GM23248 (cell line): ENCODE results near the gene PIP. TPM values are rescaled to one million over a fixed set of nuclear protein-coding genes. Genes with fewer than 3 reads are reported as not detected.

Source experiments
- DNase-seq: peaks from one replicate; pipeline ENCODE4 v3.0.0-alpha.2; 2015
- H2AFZ ChIP-seq: fragments of 200-600 bp; sonication (generic); 2 replicates; pipeline ENCODE4 v1.6.1; 2016; ENCODE audit warnings: antibody characterized with exemption
- H3F3A ChIP-seq: fragments of 200-600 bp; sonication (generic); 2 replicates; pipeline ENCODE4 v1.6.1; 2016; ENCODE audit warnings: mild to moderate bottlenecking, antibody characterized with exemption, mixed run types; ENCODE audit not compliant: insufficient read depth
- H3K27ac ChIP-seq: fragments of 200-600 bp; sonication (generic); 2 replicates; pipeline ENCODE4 v1.5.1; 2016; ENCODE audit warnings: mild to moderate bottlenecking
- H3K27me3 ChIP-seq: fragments of 200-600 bp; sonication (generic); replicated peaks from 2 replicates; pipeline ENCODE4 v1.6.1; 2016; ENCODE audit warnings: mild to moderate bottlenecking; ENCODE audit not compliant: insufficient read depth
- H3K36me3 ChIP-seq: fragments of 200-600 bp; sonication (generic); 2 replicates; pipeline ENCODE4 v1.6.1; 2016; ENCODE audit warnings: low read depth, mild to moderate bottlenecking
- H3K4me1 ChIP-seq: fragments of 200-600 bp; sonication (generic); 2 replicates; pipeline ENCODE4 v1.6.1; 2016; ENCODE audit warnings: mild to moderate bottlenecking; ENCODE audit not compliant: insufficient read depth
- H3K4me2 ChIP-seq: fragments of 200-600 bp; sonication (generic); one replicate; pipeline ENCODE4 v1.6.1; 2016; ENCODE audit warnings: mild to moderate bottlenecking; ENCODE audit not compliant: unreplicated experiment
- H3K4me3 ChIP-seq: fragments of 200-600 bp; sonication (generic); 2 replicates; pipeline ENCODE4 v1.5.1; 2016; ENCODE audit warnings: mild to moderate bottlenecking
- H3K79me2 ChIP-seq: fragments of 200-600 bp; sonication (generic); 2 replicates; pipeline ENCODE4 v1.6.1; 2016; ENCODE audit warnings: mild to moderate bottlenecking; ENCODE audit not compliant: insufficient read depth
- H3K9ac ChIP-seq: fragments of 200-600 bp; sonication (generic); 2 replicates; pipeline ENCODE4 v1.6.1; 2016; ENCODE audit warnings: mild to moderate bottlenecking
- H3K9me2 ChIP-seq: fragments of 200-600 bp; sonication (generic); 2 replicates; pipeline ENCODE4 v1.6.1; 2016; ENCODE audit warnings: mixed run types, mild to moderate bottlenecking, moderate library complexity; ENCODE audit not compliant: insufficient read depth
- H3K9me3 ChIP-seq: fragments of 200-600 bp; sonication (generic); one replicate; pipeline ENCODE4 v1.6.1; 2017; ENCODE audit warnings: low read depth
- H4K20me1 ChIP-seq: fragments of 200-600 bp; sonication (generic); 2 replicates; pipeline ENCODE4 v1.6.0; 2016; ENCODE audit not compliant: insufficient read depth
- EZH2 ChIP-seq: fragments of 200-600 bp; sonication (generic); IDR thresholded peaks from 2 replicates; pipeline ENCODE4 v1.6.1; 2018; ENCODE audit warnings: antibody characterized with exemption, mild to moderate bottlenecking; ENCODE audit not compliant: insufficient read depth, poor library complexity, severe bottlenecking
- EZH2phosphoT487 ChIP-seq: fragments of 200-600 bp; sonication (generic); IDR thresholded peaks from 2 replicates; pipeline ENCODE4 v1.6.1; 2018; ENCODE audit warnings: antibody characterized with exemption, moderate library complexity, mild to moderate bottlenecking, low read depth; ENCODE audit not compliant: insufficient read depth
- WGBS, 2 experiments: methylation state at CpG; one replicate each; pipeline ENCODE4 v1.1.6; 2015 to 2017; ENCODE audit warnings: low lambda C conversion rate in 2 of 2, low coverage in 1 of 2; ENCODE audit errors: missing lambda C conversion rate in 2 of 2; 5-methylcytosine and 5-hydroxymethylcytosine counted together
- in situ Hi-C: fragments of 300-500 bp; cut with MboI; formaldehyde crosslinking; loops from 2 replicates; pipeline ENCODE4 v1.15.0; 2020
- polyA plus RNA-seq: library from polyadenylated mRNA; unstranded; fragments of >200 nt; fragmentation: Nextera tagmentation; extraction: Ambion mirVana; gene quantifications from 2 replicates; pipeline ENCODE4 v1.2.1, GENCODE V29; 2016
- total RNA-seq: library from RNA; depleted of rRNA; stranded (reverse); fragments of >200 nt; shearing (Covaris generic); gene quantifications from 2 replicates; pipeline ENCODE4 v1.2.3, GENCODE V29; 2014; rRNA removed

PIP gene
- total and polyA plus RNA-seq, 2 experiments from 2014 or later, result not detected

- in situ Hi-C loops, result no loop called here
- 22 to 25% methylated on average over 3 of the region's 3 CpGs for WGBS, 2 experiments
- H3K4me2 ChIP-seq, result no peak within 1 kb of the TSS
These were observed 51.1 kb downstream of the PIP start, which contains the start of gene TAS2R39 for GRCh38 chr7:143183024-143183423. TAS2R39 (plus strand) TSS chr7:143183419; CDS start chr7:143183419, 0 bp downstream.

GRCh38 chr7:143185551-143185950, 53.7 kb downstream of the PIP start:
- in situ Hi-C loops, result no loop called here
- Histone ChIP-seq H3K79me2 (no peaks in the 10 kb centered on the region), H3F3A (no peaks in the 10 kb centered on the region), H3K9me3 (no peaks in the 10 kb centered on the region), H3K36me3 (no peaks in the 10 kb centered on the region), H3K27me3 (no peaks in the 10 kb centered on the region; the same call in 1 of the 2 replicates), H3K9me2 (no peaks in the 10 kb centered on the region), H3K9ac (no peak overlapping the region), H2AFZ (no peak overlapping the region), H3K4me1 (no peaks in the 10 kb centered on the region), H3K4me2 (no peak overlapping the region), H4K20me1 (no peaks in the 10 kb centered on the region), H3K4me3 (no peak overlapping the region), H3K27ac (no peak overlapping the region)
- 2 to 4% methylated on average over 1 of the region's 1 CpG for WGBS, 2 experiments
- no peak for DNase-seq
- TF ChIP-seq EZH2phosphoT487 (no peak), EZH2 (no peak)

More at GRCh38 chr7:143183024-143183423, 51.1 kb downstream of the PIP start, which contains the start of gene TAS2R39:
- H2AFZ ChIP-seq, result no peak within 1 kb of the TSS
- no peak within 1 kb of the TSS for H3K4me3 ChIP-seq
- H3K4me1 ChIP-seq, result no peaks in the 10 kb centered on the region
- no peaks in the 10 kb centered on the region for H3K79me2 ChIP-seq
- H3K36me3 ChIP-seq, result no peaks in the 10 kb centered on the region
- H3K9me2 ChIP-seq, result no peaks in the 10 kb centered on the region
- no peak within 1 kb of the TSS for H3K9ac ChIP-seq
- H4K20me1 ChIP-seq, result no peaks in the 10 kb centered on the region
- H3F3A ChIP-seq, result no peaks in the 10 kb centered on the region
- no peaks in the 10 kb centered on the region for H3K9me3 ChIP-seq
- TF ChIP-seq EZH2 (no peak), EZH2phosphoT487 (no peak)
- DNase-seq, result no peak
- no peak within 1 kb of the TSS for H3K27ac ChIP-seq
- H3K27me3 ChIP-seq, result no peaks in the 10 kb centered on the region; the same call in 1 of the 2 replicates

GRCh38 chr7:143188994-143189393, 57.1 kb downstream of the PIP start:
- Histone ChIP-seq H3K9me3 (no peaks in the 10 kb centered on the region), H3K79me2 (no peaks in the 10 kb centered on the region), H3K9ac (no peak overlapping the region), H3K4me3 (no peak overlapping the region), H3K4me1 (no peaks in the 10 kb centered on the region), H4K20me1 (no peaks in the 10 kb centered on the region), H3K9me2 (no peaks in the 10 kb centered on the region), H3K4me2 (no peak overlapping the region), H3F3A (no peaks in the 10 kb centered on the region), H3K27ac (no peak overlapping the region), H3K27me3 (no peaks in the 10 kb centered on the region; the same call in 1 of the 2 replicates), H2AFZ (no peak overlapping the region), H3K36me3 (no peaks in the 10 kb centered on the region)
- no peak for DNase-seq
- 35% methylated on average over 6 of the region's 6 CpGs for WGBS, 2 experiments
- in situ Hi-C loops, result no loop called here
- TF ChIP-seq EZH2 (no peak), EZH2phosphoT487 (no peak)

Other genes with a start within 250 kb of the PIP start
- gene TRPV6, start 246.3 kb upstream of the PIP start, total RNA-seq, result not detected in 2 replicates
- gene TRPV6, start 246.3 kb upstream of the PIP start, polyA plus RNA-seq, result not detected in 2 replicates
- gene TRPV5, start 198.3 kb upstream of the PIP start, total RNA-seq, result not detected in 2 replicates
- gene TRPV5, start 198.3 kb upstream of the PIP start, polyA plus RNA-seq, result not detected in 2 replicates
- gene LLCFC1, start 192.6 kb upstream of the PIP start, total RNA-seq, result not detected in 2 replicates
- gene LLCFC1, start 192.6 kb upstream of the PIP start, polyA plus RNA-seq, result not detected in 2 replicates
- not detected in 2 replicates for gene KEL, start 169.7 kb upstream of the PIP start, total RNA-seq
- not detected in 2 replicates for gene KEL, start 169.7 kb upstream of the PIP start, polyA plus RNA-seq
- gene OR9A2, start 104.9 kb upstream of the PIP start, total RNA-seq, result not detected in 2 replicates
- not detected in 2 replicates for gene OR9A2, start 104.9 kb upstream of the PIP start, polyA plus RNA-seq
- not detected in 2 replicates for gene OR6V1, start 79.7 kb upstream of the PIP start, total RNA-seq
- gene OR6V1, start 79.7 kb upstream of the PIP start, polyA plus RNA-seq, result not detected in 2 replicates
- gene TAS2R39, start 51.3 kb downstream of the PIP start, total RNA-seq, result not detected in 2 replicates
- not detected in 2 replicates for gene TAS2R39, start 51.3 kb downstream of the PIP start, polyA plus RNA-seq
- gene TAS2R40, start 90.0 kb downstream of the PIP start, total RNA-seq, result not detected in 2 replicates
- gene TAS2R40, start 90.0 kb downstream of the PIP start, polyA plus RNA-seq, result not detected in 2 replicates
- gene GSTK1, start 131.4 kb downstream of the PIP start, total RNA-seq, result 119 and 132 TPM in 2 replicates
- gene GSTK1, start 131.4 kb downstream of the PIP start, polyA plus RNA-seq, result 149 and 153 TPM in 2 replicates
- gene TMEM139, start 152.9 kb downstream of the PIP start, total RNA-seq, result not detected in 2 replicates
- gene TMEM139, start 152.9 kb downstream of the PIP start, polyA plus RNA-seq, result not detected in 2 replicates
- 9.2 and 12.9 TPM in 2 replicates for gene CASP2, start 156.3 kb downstream of the PIP start, total RNA-seq
- gene CASP2, start 156.3 kb downstream of the PIP start, polyA plus RNA-seq, result 12.4 and 13.1 TPM in 2 replicates
- not detected in 2 replicates for gene CLCN1, start 184.0 kb downstream of the PIP start, total RNA-seq
- gene CLCN1, start 184.0 kb downstream of the PIP start, polyA plus RNA-seq, result not detected in 2 replicates
- gene FAM131B, start 230.6 kb downstream of the PIP start, total RNA-seq, result 3.0 TPM in 2 replicates
- 0.50 and 1.1 TPM in 2 replicates for gene FAM131B, start 230.6 kb downstream of the PIP start, polyA plus RNA-seq
- gene ZYX, start 249.3 kb downstream of the PIP start, total RNA-seq, result 140 and 148 TPM in 2 replicates
- 380 and 396 TPM in 2 replicates for gene ZYX, start 249.3 kb downstream of the PIP start, polyA plus RNA-seq